MM.1S (cell line): ENCODE measurements around the gene AGK.

Source experiments
- CTCF ChIP-seq: fragments of 300-600 bp; sonication (generic); IDR thresholded peaks from 2 replicates; pipeline ENCODE4 v1.5.1; 2016; ENCODE audit warnings: antibody characterized with exemption, low read length, mixed read lengths
- EZH2 ChIP-seq: fragments of 300-600 bp; sonication (generic); optimal IDR thresholded peaks from 2 replicates; pipeline ENCODE3; 2017; ENCODE audit warnings: low read depth, mild to moderate bottlenecking, antibody characterized with exemption, low read length, mixed read lengths
- EZH2phosphoT487 ChIP-seq: fragments of 300-600 bp; sonication (generic); IDR thresholded peaks from 2 replicates; pipeline ENCODE4 v1.6.1; 2018; ENCODE audit warnings: antibody characterized with exemption, low read length

GRCh38 chr7:141641876-141642275 is 90.7 kb downstream of the AGK start:
- no peak for TF ChIP-seq CTCF
- TF ChIP-seq EZH2, result no peak
- TF ChIP-seq EZH2phosphoT487, result no peak
